ENCODE results near the gene RBM45.

The RBM45 gene

DNA sequence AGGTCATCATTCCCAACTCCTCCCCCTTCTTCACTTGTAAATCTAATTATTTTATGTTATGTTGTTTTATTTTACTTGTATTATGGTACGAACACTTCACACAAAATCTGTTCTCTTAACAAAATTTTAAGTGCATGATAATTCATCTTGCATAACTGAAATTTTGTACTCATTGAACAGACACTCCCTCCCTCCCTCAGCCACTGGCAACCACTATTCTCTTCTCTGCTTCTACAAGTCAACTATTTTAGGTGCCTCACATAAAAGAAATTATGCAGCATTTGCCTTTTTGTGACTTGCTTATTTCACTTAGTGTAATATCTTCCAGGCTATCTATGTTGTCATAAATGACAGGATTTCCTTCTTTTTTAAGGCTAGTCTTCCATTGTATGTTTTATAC lies 51.7 kb downstream of the RBM45 start:
- H3K27ac ChIP-seq = no peak overlapping the region
- TF ChIP-seq, protein P1, sequence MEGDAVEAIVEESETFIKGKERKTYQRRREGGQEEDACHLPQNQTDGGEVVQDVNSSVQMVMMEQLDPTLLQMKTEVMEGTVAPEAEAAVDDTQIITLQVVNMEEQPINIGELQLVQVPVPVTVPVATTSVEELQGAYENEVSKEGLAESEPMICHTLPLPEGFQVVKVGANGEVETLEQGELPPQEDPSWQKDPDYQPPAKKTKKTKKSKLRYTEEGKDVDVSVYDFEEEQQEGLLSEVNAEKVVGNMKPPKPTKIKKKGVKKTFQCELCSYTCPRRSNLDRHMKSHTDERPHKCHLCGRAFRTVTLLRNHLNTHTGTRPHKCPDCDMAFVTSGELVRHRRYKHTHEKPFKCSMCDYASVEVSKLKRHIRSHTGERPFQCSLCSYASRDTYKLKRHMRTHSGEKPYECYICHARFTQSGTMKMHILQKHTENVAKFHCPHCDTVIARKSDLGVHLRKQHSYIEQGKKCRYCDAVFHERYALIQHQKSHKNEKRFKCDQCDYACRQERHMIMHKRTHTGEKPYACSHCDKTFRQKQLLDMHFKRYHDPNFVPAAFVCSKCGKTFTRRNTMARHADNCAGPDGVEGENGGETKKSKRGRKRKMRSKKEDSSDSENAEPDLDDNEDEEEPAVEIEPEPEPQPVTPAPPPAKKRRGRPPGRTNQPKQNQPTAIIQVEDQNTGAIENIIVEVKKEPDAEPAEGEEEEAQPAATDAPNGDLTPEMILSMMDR (conservative IDR thresholded peaks at IDR 0.05) = no peak

DNA sequence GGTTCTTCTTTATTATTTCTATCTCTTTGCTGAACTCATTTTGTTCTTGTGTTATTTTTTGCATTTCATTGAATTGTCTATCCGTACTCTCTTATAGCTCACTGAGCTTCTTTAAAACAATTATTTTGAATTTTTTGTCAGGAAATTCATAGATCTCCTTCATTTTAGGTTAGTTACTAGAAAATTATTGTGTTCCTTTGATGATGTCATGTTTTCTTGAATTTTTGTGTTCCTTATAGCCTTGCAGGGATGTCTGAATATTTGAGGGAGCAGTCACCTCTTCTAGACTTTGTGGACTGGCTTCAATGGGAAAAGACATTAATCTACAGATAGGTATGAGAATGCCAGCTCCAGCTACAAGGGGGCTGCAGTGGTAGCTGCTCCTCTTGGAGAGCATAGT lies 61.4 kb downstream of the RBM45 start:
- no peak overlapping the region for H3K27ac ChIP-seq
- TF ChIP-seq, protein P1 (conservative IDR thresholded peaks at IDR 0.05) = no peak

DNA sequence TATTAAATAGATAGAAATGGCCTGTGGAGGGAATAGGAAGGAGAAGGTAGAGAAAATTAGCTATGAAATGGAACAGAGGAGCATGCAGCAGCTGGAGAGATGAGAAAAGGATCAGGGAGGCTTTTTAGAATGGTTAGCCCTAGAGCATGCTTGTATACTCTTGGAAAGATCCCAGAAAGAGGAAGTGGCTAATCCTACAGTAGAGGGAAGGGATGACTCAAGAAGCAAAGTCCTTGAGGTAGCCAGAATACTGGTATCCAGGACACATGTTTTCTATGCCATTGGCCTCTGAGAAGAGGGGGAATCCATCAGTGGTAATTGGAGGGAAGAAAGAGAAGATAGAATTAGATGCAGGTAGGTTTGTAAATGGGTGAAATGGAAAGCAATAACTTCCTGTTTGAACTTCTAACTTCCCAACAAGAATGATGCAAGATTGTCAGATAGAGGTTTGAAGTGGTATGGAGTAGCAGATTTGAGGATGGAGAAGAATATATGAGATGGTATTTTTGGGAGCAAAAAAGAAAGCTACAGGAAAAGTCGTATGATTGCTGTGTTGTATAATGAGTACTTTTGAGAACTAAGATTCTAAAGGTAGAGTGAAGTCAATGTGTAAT lies 64.9 kb downstream of the RBM45 start:
- TF ChIP-seq, protein P1 (conservative IDR thresholded peaks at IDR 0.05) = no peak
- H3K27ac ChIP-seq = no peak overlapping the region
